Measurements from ENCODE around the gene CCDC32.

GRCh38 chr15:40545457-40545856, 19.4 kb downstream of the CCDC32 start:
- TF ChIP-seq, protein P1, sequence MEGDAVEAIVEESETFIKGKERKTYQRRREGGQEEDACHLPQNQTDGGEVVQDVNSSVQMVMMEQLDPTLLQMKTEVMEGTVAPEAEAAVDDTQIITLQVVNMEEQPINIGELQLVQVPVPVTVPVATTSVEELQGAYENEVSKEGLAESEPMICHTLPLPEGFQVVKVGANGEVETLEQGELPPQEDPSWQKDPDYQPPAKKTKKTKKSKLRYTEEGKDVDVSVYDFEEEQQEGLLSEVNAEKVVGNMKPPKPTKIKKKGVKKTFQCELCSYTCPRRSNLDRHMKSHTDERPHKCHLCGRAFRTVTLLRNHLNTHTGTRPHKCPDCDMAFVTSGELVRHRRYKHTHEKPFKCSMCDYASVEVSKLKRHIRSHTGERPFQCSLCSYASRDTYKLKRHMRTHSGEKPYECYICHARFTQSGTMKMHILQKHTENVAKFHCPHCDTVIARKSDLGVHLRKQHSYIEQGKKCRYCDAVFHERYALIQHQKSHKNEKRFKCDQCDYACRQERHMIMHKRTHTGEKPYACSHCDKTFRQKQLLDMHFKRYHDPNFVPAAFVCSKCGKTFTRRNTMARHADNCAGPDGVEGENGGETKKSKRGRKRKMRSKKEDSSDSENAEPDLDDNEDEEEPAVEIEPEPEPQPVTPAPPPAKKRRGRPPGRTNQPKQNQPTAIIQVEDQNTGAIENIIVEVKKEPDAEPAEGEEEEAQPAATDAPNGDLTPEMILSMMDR (IDR thresholded peaks at IDR 0.05; ENCODE audit: insufficient read depth, low read length) = no peak
- no peak for TF ChIP-seq REST (IDR thresholded peaks at IDR 0.05; ENCODE audit: insufficient replicate concordance, low read depth)
- TF ChIP-seq POLR2AphosphoS5 (IDR thresholded peaks at IDR 0.05; ENCODE audit: low read depth) = no peak
- TF ChIP-seq GABPA (IDR thresholded peaks at IDR 0.05; ENCODE audit: low read depth) = no peak
- TF ChIP-seq SPI1 (IDR thresholded peaks at IDR 0.05; ENCODE audit: borderline replicate concordance, low read depth) = no peak

Measured in HL-60 (cell line).